ENCODE data around the gene RFC2.

DNA sequence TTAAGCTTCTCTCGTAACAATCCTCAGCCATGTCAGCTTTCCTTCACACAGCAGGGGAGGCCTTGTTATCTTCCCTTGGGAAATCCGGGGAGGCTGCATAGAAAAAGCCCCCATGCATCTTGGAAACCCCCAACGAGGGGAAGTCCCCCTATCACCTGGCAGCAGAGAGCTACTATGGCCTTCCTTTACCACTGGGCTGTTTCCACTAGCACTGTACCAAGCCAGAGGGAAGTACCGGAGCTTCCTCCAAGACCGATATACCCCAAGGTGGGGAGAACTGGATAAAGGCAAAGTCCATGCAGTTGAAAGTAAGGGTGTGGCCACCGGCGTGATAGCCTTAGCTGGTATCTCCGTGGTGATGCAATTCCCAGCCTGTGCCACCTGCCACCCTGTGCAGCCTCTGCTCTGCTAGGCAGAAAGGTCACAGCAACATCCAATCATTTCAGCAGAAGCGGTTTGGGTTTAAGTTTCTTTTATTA lies 30.6 kb upstream of the RFC2 start:
- TF ChIP-seq CHD2 (IDR thresholded peaks at IDR 0.05; ENCODE audit: low read length, partially characterized antibody) (no peak), USF2 (IDR thresholded peaks at IDR 0.05) (no peak), KDM5A (IDR thresholded peaks at IDR 0.05) (no peak)
